Brain microvascular endothelial cell (primary cell): ENCODE data around the gene CR2.
A peak's percentile ranks its signal among the peaks of the same experiment; 100 is the strongest.
"Not testable (repeated sequence)": the region's sequence is repeated elsewhere in the genome, so short reads cannot be mapped to it uniquely, and the experiment has no call there.

Experiments used
- DNase-seq: peaks from one replicate; pipeline ENCODE4 v3.0.0-alpha.2; 2020
- H3K27ac ChIP-seq: fragments of 250-450 bp; sonication (Bioruptor Pico); 2 replicates; pipeline ENCODE4 v1.5.1; 2020; ENCODE audit warnings: mild to moderate bottlenecking, moderate library complexity
- H3K27me3 ChIP-seq: fragments of 250-450 bp; sonication (Bioruptor Pico); replicated peaks from 2 replicates; pipeline ENCODE4 v1.5.1; 2020; ENCODE audit warnings: mild to moderate bottlenecking
- H3K36me3 ChIP-seq: fragments of 250-450 bp; sonication (Bioruptor Pico); replicated peaks from 2 replicates; pipeline ENCODE4 v1.5.1; 2020; ENCODE audit warnings: mild to moderate bottlenecking
- H3K4me3 ChIP-seq: 2 replicates; pipeline ENCODE4 v1.5.1; 2011; ENCODE audit warnings: low read depth, mild to moderate bottlenecking, control low read depth, low read length, moderate library complexity
- CTCF ChIP-seq: IDR thresholded peaks from 2 replicates; pipeline ENCODE4 v1.5.1; 2011; ENCODE audit warnings: low read depth, mild to moderate bottlenecking, moderate library complexity, low read length, control low read depth, inconsistent platforms; ENCODE audit errors: missing control alignments
- in situ Hi-C: cut with HindIII; loops from 2 replicates; pipeline ENCODE4 v1.10.0; 2017; ENCODE audit warnings: low sequenced_read_pairs, low pct_ligation_motif_present

CR2 gene

GRCh38 chr1:207493212-207493611 lies 39.1 kb downstream of the CR2 start:
- H3K27me3 ChIP-seq, result peaks cover 35% of the 10 kb centered on the region
- no peak overlapping the region for H3K4me3 ChIP-seq
- no peak for TF ChIP-seq CTCF
- in situ Hi-C loops, result no loop called here
- no peak for DNase-seq
- H3K36me3 ChIP-seq, result no peaks in the 10 kb centered on the region
- no peak overlapping the region for H3K27ac ChIP-seq

- Histone ChIP-seq H3K4me3 (no peak overlapping the region), H3K27me3 (peaks cover 38% of the 10 kb centered on the region), H3K36me3 (no peaks in the 10 kb centered on the region), H3K27ac (no peak overlapping the region)
- no peak for DNase-seq
- TF ChIP-seq CTCF, result no peak
- in situ Hi-C loops, result no loop called here
Observed at GRCh38 chr1:207494171-207494570, 40.0 kb downstream of the CR2 start.

GRCh38 chr1:207495281-207495680 lies 41.2 kb downstream of the CR2 start:
- H3K27ac ChIP-seq, in situ Hi-C loops: not testable (repeated sequence)
- peaks cover 38% of the 10 kb centered on the region for H3K27me3 ChIP-seq

GRCh38 chr1:207495801-207496792 lies 42.0 kb downstream of the CR2 start, which contains the start of gene CR1:
Gene CR1 (plus strand): TSS chr1:207496157. CDS start chr1:207496268, 111 bp downstream.
- DNase-seq, result no peak

More at GRCh38 chr1:207495281-207495680, 41.2 kb downstream of the CR2 start:
- not testable (repeated sequence) for H3K4me3 ChIP-seq, DNase-seq, H3K36me3 ChIP-seq

GRCh38 chr1:207497941-207498340 lies 43.8 kb downstream of the CR2 start:
- Histone ChIP-seq H3K4me3 (no peak overlapping the region), H3K27ac (no peak overlapping the region), H3K36me3 (no peaks in the 10 kb centered on the region), H3K27me3 (peaks cover 50% of the 10 kb centered on the region)
- in situ Hi-C loops, result no loop called here
- DNase-seq, result no peak
- TF ChIP-seq CTCF, result no peak

More at GRCh38 chr1:207495801-207496792, 42.0 kb downstream of the CR2 start, which contains the start of gene CR1:
- TF ChIP-seq CTCF, result no peak
- Histone ChIP-seq H3K4me3 (peak within 1 kb of the TSS; percentile 34), H3K36me3 (no peaks in the 10 kb centered on the region), H3K27ac (no peak within 1 kb of the TSS), H3K27me3 (peaks cover 38% of the 10 kb centered on the region)
- in situ Hi-C loops, result no loop called here

- Histone ChIP-seq H3K4me3 (no peak overlapping the region), H3K27ac (no peak overlapping the region), H3K36me3 (no peaks in the 10 kb centered on the region), H3K27me3 (peaks cover 51% of the 10 kb centered on the region)
- in situ Hi-C loops, result no loop called here
- TF ChIP-seq CTCF, result peak; percentile 83
- DNase-seq, result peak; percentile 78
Observed at GRCh38 chr1:207499573-207499972, 45.4 kb downstream of the CR2 start.
